ENCODE results near the gene GCDH. TPM values are rescaled to one million over a fixed set of nuclear protein-coding genes. Genes with fewer than 3 reads are reported as not detected.
"Not testable (repeated sequence)": the region's sequence is repeated elsewhere in the genome, so short reads cannot be mapped to it uniquely, and the experiment has no call there.

Gene GCDH
- total RNA-seq, 1 donor from 2014 or later = 30.5 TPM

- ATAC-seq; DNase-seq; intact Hi-C loops (cut with micrococcal nuclease): not testable (repeated sequence)
Measured at GRCh38 chr19:12890299-12890786, 617 bp upstream of the GCDH start.

- intact Hi-C loops (cut with micrococcal nuclease) = no loop called here
- no peak for DNase-seq
Measured at GRCh38 chr19:12891553-12892021, 627 bp downstream of the GCDH start.

GRCh38 chr19:12893582-12893981 is 2.6 kb downstream of the GCDH start:
- ATAC-seq (no peak), DNase-seq (no peak)
- intact Hi-C loops (cut with micrococcal nuclease) = no loop called here

More at GRCh38 chr19:12891553-12892021, 627 bp downstream of the GCDH start:
- no peak for ATAC-seq

GRCh38 chr19:12896460-12896859 is 5.5 kb downstream of the GCDH start:
- intact Hi-C loops (cut with micrococcal nuclease) = no loop called here
- DNase-seq (no peak), ATAC-seq (no peak)

GRCh38 chr19:12899891-12900518 is 9.0 kb downstream of the GCDH start:
- DNase-seq (no peak), ATAC-seq (no peak)
- intact Hi-C loops (cut with micrococcal nuclease) = no loop called here

- DNase-seq = no peak
- no peak for ATAC-seq
- intact Hi-C loops (cut with micrococcal nuclease) = no loop called here
Measured at GRCh38 chr19:12907166-12907565, 16.2 kb downstream of the GCDH start.

GRCh38 chr19:12912571-12912970 is 21.6 kb downstream of the GCDH start:
- ATAC-seq (no peak), DNase-seq (no peak)
- intact Hi-C loops (cut with micrococcal nuclease) = no loop called here

- DNase-seq = peak; percentile 86
- intact Hi-C loops (cut with micrococcal nuclease) = no loop called here
- peak; percentile 86 for ATAC-seq
Measured at GRCh38 chr19:12913011-12913561, 22.1 kb downstream of the GCDH start.

GRCh38 chr19:12913851-12914690 is 23.1 kb downstream of the GCDH start:
- intact Hi-C loops (cut with micrococcal nuclease) = no loop called here
- DNase-seq (no peak), ATAC-seq (peak; percentile 17)

- intact Hi-C loops (cut with micrococcal nuclease); ATAC-seq; DNase-seq: not testable (repeated sequence)
Measured at GRCh38 chr19:12915860-12916259, 24.9 kb downstream of the GCDH start.

GRCh38 chr19:12918253-12918652 is 27.3 kb downstream of the GCDH start:
- DNase-seq (no peak), ATAC-seq (no peak)
- intact Hi-C loops (cut with micrococcal nuclease) = no loop called here

- ATAC-seq = no peak
- intact Hi-C loops (cut with micrococcal nuclease) = no loop called here
- no peak for DNase-seq
Measured at GRCh38 chr19:12921047-12921446, 30.1 kb downstream of the GCDH start.

GRCh38 chr19:12922959-12923358 is 32.0 kb downstream of the GCDH start:
- intact Hi-C loops (cut with micrococcal nuclease) = no loop called here
- DNase-seq (no peak), ATAC-seq (no peak)

- DNase-seq = no peak
- intact Hi-C loops (cut with micrococcal nuclease) = no loop called here
- ATAC-seq = no peak
Measured at GRCh38 chr19:12924621-12925310, 33.8 kb downstream of the GCDH start.

GRCh38 chr19:12930002-12930645 is 39.2 kb downstream of the GCDH start:
- DNase-seq = no peak
- ATAC-seq = no peak
- intact Hi-C loops (cut with micrococcal nuclease) = no loop called here

- intact Hi-C loops (cut with micrococcal nuclease) = no loop called here
- no peak for DNase-seq
- no peak for ATAC-seq
Measured at GRCh38 chr19:12932392-12933286, 41.7 kb downstream of the GCDH start.

GRCh38 chr19:12933287-12934072 is 42.5 kb downstream of the GCDH start, which contains the start of gene FARSA:
Gene FARSA (minus strand): TSS chr19:12933711. CDS start chr19:12933696, 15 bp downstream.
- peak; percentile 80 for ATAC-seq
- peak; percentile 93 for DNase-seq
- intact Hi-C loops (cut with micrococcal nuclease) = no loop called here
